RCC 7860 (cell line): Measurements from ENCODE around the gene PCOLCE2.
A peak's percentile ranks its signal among the peaks of the same experiment; 100 is the strongest.

Source experiments
- DNase-seq: peaks from one replicate; pipeline ENCODE4 v3.0.0-alpha.2; 2015; ENCODE audit warnings: low spot score
- FAIRE-seq: peaks from 2 replicates; lab custom pipeline; 2012; peaks lifted over from hg19 to GRCh38; lab: Jason Lieb, UNC

The PCOLCE2 gene

GRCh38 chr3:142888481-142889211 is at the start of gene PCOLCE2:
PCOLCE2 (minus strand) TSS chr3:142889083; CDS start chr3:142888896, 187 bp downstream.
- no peak for DNase-seq
- FAIRE-seq: no peak

- FAIRE-seq (no peak), DNase-seq (no peak)
These were observed 47.1 kb upstream of the PCOLCE2 start for GRCh38 chr3:142935963-142936362.

- FAIRE-seq (no peak), DNase-seq (no peak)
These were observed 46.0 kb upstream of the PCOLCE2 start for GRCh38 chr3:142934887-142935269.

GRCh38 chr3:142934128-142934886 is 45.4 kb upstream of the PCOLCE2 start:
- DNase-seq: no peak
- FAIRE-seq: no peak

- no peak for DNase-seq
- no peak for FAIRE-seq
These were observed 42.3 kb upstream of the PCOLCE2 start for GRCh38 chr3:142931222-142931621.

GRCh38 chr3:142930463-142930862 is 41.6 kb upstream of the PCOLCE2 start:
- DNase-seq (no peak), FAIRE-seq (no peak)

GRCh38 chr3:142929890-142930289 is 41.0 kb upstream of the PCOLCE2 start:
- DNase-seq: no peak

GRCh38 chr3:142929109-142929508 is 40.2 kb upstream of the PCOLCE2 start:
- peak; percentile 71 for FAIRE-seq
- peak; percentile 54 for DNase-seq

More at GRCh38 chr3:142929890-142930289, 41.0 kb upstream of the PCOLCE2 start:
- FAIRE-seq: no peak

- no peak for FAIRE-seq
- no peak for DNase-seq
These were observed 37.6 kb upstream of the PCOLCE2 start for GRCh38 chr3:142926368-142926944.

GRCh38 chr3:142925140-142925539 is 36.3 kb upstream of the PCOLCE2 start:
- FAIRE-seq: no peak
- no peak for DNase-seq

- DNase-seq (no peak), FAIRE-seq (no peak)
These were observed 34.8 kb upstream of the PCOLCE2 start for GRCh38 chr3:142923694-142924093.

GRCh38 chr3:142916605-142917004 is 27.7 kb upstream of the PCOLCE2 start:
- DNase-seq (no peak), FAIRE-seq (no peak)

GRCh38 chr3:142915636-142916035 is 26.8 kb upstream of the PCOLCE2 start:
- FAIRE-seq: no peak

GRCh38 chr3:142914286-142914811 is 25.5 kb upstream of the PCOLCE2 start:
- DNase-seq: no peak
- FAIRE-seq: no peak

More at GRCh38 chr3:142915636-142916035, 26.8 kb upstream of the PCOLCE2 start:
- no peak for DNase-seq

GRCh38 chr3:142913432-142913831 is 24.5 kb upstream of the PCOLCE2 start:
- no peak for DNase-seq
- no peak for FAIRE-seq

- FAIRE-seq (no peak), DNase-seq (no peak)
These were observed 23.7 kb upstream of the PCOLCE2 start for GRCh38 chr3:142912402-142913172.

- no peak for FAIRE-seq
- DNase-seq: no peak
These were observed 21.4 kb upstream of the PCOLCE2 start for GRCh38 chr3:142910280-142910679.

GRCh38 chr3:142909282-142909681 is 20.4 kb upstream of the PCOLCE2 start:
- no peak for FAIRE-seq

GRCh38 chr3:142907996-142908395 is 19.1 kb upstream of the PCOLCE2 start:
- FAIRE-seq (no peak), DNase-seq (no peak)

More at GRCh38 chr3:142909282-142909681, 20.4 kb upstream of the PCOLCE2 start:
- DNase-seq: no peak

- FAIRE-seq: peak; percentile 79
- DNase-seq: peak; percentile 66
These were observed 16.0 kb upstream of the PCOLCE2 start for GRCh38 chr3:142904639-142905436.
